ENCODE data around the gene CD99L2.
A peak's percentile ranks its signal among the peaks of the same experiment; 100 is the strongest.

CD99L2 gene

GRCh38 chrX:150898343-150899190, at the start of gene CD99L2:
TSS of gene CD99L2 (minus strand) at chrX:150898668. CDS start at chrX:150898588, 80 bp downstream.
- DNase-seq: peak in 55 of 56 donors; percentile 19 to 88 (median 71)

GRCh38 chrX:150944233-150944632, 45.8 kb upstream of the CD99L2 start:
- DNase-seq: no peak

DNA sequence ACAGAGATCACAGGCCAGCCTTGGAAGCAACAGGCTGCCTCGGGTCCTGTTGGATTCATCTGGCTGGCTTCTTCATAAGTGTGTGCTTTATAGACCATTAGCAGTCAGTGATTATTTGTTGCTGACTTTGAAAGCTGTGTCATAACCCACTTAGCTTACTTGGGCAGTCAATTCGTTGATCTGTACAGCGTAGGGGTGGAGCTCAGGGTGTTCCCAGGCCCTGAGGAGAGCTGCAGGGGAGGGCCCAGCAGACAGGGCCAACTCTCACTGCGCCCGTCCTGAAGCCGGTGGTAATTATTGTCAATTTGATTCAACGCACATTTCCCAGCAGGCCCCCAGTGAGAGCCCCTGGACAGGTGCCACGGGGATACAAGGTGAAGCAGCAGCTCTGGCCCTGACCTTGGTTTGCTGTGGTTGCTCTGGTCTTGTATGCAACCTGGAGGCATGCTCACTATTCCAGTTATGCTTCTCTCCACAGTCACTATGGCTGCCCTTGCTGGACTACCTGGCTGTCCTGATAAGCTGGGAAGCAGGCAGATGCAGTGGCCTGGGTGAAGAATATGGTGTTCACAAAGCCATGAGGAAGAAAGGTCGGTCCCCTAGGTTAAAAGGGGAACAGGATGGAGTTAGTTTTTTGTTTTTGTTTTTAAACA, 44.6 kb upstream of the CD99L2 start:
- DNase-seq: no peak

GRCh38 chrX:150941580-150941979, 43.1 kb upstream of the CD99L2 start:
- DNase-seq: no peak

DNA sequence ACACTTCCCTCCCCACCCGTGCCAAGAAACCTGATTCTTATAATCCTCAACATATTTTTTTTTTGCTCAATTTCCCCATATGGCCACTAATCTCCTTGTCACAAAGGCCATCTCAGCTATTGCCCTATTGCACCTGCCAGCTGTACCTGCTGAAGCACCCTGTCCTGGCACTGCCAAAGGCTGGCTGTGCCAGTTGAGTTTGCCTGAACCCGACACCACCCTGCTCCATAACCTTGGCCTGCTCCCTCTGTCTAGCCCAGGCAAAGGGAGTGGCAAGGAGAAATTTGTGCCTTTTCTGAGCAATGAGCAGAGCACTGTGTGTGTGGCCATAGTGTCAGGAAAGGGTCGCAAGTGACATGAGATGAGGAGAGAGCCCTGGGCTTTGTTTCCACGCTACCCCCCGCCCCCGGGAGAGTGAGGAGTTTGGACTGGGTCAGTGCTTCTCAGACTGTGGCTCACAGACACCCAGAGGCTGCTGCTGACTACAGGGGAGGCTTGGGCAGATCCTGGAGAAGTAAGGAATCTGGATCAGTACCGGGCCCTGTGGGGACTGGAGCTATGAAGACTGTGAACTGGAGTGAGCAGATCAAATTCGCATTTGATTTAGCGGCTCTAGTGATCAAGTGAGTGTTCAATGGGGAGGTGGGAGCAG, 42.5 kb upstream of the CD99L2 start:
- DNase-seq: no peak

DNA sequence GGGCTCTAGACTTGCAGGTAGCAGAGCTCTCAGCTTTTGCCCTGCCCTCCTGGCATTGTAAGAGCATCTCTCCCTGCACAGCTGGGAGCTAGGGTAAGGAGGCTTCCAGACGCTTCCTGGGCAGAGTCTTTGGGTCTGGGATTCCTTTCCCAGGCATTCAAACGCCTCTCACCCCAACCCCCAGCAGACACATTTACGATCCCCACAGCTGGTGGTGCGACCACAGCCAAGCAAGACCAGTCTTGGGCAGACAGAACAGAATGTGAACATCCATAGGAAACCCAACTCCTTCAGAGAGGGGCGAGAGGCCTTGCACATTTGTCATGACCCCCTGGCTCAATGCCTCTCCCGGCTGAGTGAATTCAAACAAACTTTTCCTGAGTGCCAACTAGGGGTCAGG, 38.1 kb upstream of the CD99L2 start:
- DNase-seq: no peak

DNA sequence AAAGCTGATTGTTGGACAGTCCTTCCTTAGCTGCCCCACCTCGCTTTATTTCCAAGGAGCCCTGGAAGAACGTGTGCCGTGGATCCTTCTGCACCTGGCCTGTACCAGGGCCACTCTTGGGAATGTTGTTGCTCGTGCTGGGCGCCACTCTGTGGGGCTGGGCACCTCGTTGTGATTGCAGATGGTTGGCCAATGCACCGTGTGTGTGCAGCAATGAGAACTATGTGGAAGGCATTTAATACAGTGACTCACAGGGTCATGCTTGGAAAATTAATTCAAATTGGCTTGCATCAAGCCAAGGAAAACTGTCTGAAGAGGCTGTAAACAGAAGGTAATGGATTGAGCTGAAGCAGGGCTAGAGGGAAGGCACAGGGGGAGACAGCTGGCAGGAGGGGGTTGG, 37.0 kb upstream of the CD99L2 start:
- DNase-seq: no peak

DNA sequence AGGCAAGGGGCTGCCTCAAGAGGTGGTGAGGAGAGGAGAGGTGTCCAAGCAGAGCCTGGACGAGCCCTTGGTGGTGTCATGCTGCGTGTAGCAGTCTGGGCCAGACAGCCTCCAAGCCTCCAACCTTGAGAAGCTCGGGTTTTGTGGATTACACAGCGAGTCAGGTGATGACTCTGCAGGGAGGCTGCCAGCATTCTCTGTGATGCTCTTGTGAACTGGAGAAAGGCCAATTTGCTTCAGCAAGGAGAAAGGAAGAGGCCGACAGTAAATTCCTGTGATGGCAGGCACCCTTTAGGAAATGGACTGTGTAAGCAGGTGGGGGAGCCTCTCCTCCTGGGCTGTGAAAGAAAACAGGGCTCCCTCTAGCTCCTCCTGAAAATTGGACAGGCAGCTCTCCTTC, 36.0 kb upstream of the CD99L2 start:
- no peak for DNase-seq

DNA sequence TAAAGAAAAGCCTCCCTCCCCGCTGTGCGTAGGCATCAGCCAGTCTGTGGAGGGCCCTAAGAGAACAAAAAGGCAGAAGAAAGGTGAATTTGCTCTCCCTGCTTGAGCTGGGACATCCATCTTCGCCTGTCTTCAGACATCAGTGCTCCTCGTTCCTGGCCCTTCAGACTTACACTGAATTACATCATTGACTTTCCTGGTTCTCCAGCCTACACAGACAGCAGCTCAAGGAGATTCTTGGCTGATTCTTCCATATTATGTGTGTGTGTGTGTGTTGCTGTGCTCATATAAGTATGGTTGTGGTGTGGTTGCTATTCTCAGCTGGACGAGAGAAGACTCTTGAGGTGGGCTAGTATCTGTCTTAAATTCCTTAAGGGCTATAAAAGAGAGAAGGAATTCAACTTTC, 35.5 kb upstream of the CD99L2 start:
- DNase-seq: no peak

- DNase-seq: no peak
Observed at GRCh38 chrX:150929058-150929457, 30.6 kb upstream of the CD99L2 start.

DNA sequence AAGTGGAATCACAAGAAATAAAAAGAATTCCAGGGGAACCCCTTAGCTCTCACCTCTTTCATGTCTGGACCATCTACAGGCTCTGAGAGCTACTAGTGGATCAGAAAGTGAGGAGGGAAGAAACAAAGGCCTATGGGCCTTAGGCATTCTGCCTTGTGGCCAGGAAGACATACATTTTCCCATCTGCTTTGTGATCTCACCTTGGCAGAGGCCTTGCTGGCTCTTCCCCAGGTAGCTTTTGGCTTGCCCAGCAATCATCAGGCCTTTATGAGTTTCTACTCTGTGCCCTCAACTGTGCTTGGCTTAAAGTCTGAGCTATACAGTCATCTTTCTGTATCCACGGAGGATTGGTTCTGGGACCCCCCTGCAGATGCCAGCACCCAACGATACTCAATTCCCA, 28.3 kb upstream of the CD99L2 start:
- DNase-seq: no peak

GRCh38 chrX:150926304-150926703, 27.8 kb upstream of the CD99L2 start:
- no peak for DNase-seq

GRCh38 chrX:150919401-150919800, 20.9 kb upstream of the CD99L2 start:
- DNase-seq: no peak

DNA sequence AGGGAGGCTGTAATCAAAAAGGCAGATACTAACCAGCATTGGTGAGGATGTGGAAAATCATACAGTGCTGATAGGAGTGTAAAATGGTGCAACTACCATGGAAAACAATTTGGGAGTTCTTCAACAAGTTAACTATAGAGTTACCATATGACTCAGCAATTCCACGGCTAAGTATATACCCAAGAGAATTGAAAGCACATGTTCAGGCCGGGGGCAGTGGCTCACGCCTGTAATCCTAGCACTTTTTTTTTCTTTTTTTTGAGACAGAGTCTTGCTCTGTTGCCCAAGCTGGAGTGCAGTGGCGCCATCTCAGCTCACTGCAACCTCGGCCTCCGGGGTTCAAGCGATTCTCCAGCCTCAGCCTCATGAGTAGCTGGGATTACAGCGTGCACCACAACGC, 15.0 kb upstream of the CD99L2 start:
- no peak for DNase-seq

DNA sequence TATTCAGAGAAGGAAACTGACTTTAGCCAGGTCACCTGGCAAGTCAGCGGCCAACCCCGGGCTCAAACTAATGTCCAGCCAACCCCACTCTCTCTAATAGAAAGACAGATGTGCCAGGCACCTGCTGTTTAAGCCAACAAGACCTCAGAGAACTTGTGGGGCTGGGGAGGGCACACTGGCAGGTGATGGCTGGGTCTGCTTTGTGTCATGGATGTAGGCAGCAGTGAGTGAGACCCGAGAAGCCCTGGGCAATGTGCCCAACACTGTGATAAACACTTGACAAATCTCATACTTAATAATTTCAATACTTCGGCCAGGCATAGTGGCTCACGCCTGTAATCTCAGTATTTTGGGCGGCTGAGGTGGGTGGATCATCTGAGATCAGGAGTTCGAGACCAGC, 9.0 kb upstream of the CD99L2 start:
- DNase-seq: no peak

DNA sequence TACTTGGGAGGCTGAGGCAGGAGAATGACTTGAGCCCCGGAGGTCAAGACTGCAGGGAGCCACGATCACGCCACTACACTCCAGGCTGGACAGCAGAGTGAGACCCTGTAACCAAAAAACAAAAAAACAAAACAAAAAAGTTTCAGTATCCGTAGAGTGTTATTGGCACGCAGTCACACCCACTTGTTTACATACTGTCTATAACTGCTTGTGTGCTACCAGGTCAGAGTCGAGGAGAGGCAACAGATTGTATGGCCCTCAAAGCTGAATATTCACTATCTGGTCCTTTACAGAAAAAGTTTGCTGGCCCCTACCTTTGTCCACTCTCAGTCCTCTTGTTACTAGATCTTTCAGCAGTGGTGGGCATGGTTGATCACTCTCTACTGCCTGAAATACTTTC, 8.2 kb upstream of the CD99L2 start:
- no peak for DNase-seq

DNA sequence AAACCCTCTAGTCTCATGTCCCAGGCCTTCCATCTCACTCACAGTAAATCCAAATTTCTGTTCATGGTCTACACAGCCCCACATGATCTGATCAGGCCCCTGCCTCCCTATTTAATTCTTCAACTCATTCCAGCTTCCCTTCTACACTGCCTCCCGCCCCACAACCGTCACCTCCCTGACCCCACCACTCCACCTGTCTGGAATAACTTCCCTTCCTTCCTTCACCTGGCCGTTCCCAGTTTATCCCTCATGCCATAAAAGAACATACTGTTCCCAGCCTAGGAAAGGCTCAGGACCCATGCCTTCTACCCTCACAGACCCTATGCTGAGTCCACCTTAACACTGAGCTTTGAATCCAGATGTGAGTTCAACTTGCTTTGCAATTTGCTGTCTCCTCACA, 6.8 kb upstream of the CD99L2 start:
- DNase-seq: no peak

GRCh38 chrX:150903110-150903508, 4.6 kb upstream of the CD99L2 start:
- no peak for DNase-seq

- DNase-seq: no peak
Observed at GRCh38 chrX:150902434-150903109, 4.1 kb upstream of the CD99L2 start.

DNA sequence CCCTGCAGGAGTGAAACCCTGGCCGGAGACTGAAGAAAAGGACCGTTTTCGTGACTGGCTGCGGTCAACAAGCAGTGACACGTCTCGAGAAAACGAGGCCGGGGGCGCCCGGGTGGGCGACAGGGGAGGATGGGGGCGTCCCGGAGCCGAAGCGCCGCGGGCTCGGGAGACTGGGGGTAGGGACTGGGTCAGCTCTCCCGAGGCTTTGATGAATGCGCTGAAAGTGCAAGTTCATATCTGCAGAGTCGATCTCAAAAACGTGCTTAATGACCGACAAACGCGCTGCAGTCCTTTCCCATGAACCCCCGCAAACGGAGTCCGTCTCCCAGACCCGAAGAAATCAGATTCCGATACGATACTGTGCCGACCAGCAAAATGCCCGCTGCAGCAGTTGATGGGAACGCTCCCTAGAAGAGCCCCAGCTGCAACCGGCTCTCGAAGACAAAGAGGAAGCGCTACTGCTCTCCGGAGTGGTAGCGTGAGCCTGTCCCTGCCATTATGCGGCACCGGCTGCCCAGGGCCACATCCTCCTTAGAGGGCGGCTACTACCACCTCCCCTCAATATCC, 806 bp upstream of the CD99L2 start:
- peak in 42 of 56 donors; percentile 0 to 54 (median 18) for DNase-seq

Measured in amygdala (tissue), 56 donors.